GM19351 (cell line): ENCODE measurements around the gene ATP6V0E2.
A peak's percentile ranks its signal among the peaks of the same experiment; 100 is the strongest.

Experiments used
- ATAC-seq: cut with Tn5 transposase; IDR thresholded peaks from one replicate; pipeline ENCODE4 v1.9.1; 2021; ENCODE audit warnings: mild to moderate bottlenecking, moderate library complexity; ENCODE audit not compliant: unreplicated experiment

Gene ATP6V0E2

DNA sequence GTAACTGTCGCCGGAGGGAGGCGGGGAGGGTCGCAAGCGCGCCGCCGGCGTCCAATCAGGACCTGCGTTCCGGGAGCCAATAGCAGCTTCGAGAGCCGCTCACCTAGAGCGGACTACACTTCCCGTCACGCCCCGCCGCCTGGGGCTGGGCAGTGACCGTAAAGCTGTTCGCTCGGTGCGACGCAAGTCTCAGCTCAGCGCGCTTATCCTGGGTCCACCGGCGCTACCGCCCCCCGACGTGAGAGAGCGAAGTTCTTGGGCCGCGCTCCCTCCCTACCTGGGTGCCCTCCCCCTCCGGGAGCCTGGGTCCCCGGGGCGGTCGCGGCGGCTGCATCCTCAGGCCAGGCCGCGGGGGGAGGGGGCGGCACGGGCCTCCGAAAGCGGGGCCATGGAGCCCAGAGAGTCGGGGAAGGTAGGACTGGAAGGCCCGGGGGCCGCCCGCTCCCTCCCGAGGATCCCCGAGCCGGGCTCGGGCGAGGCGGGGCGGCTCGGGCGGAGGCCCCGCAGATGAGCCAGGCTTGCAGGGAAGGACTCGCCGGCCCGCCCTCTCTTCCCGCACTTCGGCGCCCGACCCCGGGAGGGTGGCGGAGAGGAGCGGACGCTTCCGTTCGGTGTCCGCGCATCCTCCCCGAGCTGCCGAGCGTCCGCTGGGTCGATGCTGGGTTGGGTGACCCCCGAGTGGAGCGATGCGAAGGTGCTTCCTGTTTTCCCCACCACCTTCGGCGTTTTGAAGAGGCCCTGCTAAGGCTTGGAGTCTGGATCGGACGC lies 35.4 kb upstream of the ATP6V0E2 start, which contains the start of gene ZNF862:
ZNF862 (plus strand) TSS at position 152 of the 768 bp plus-strand sequence; CDS start at position 389, 237 bp downstream.
- ATAC-seq = peak; percentile 97

DNA sequence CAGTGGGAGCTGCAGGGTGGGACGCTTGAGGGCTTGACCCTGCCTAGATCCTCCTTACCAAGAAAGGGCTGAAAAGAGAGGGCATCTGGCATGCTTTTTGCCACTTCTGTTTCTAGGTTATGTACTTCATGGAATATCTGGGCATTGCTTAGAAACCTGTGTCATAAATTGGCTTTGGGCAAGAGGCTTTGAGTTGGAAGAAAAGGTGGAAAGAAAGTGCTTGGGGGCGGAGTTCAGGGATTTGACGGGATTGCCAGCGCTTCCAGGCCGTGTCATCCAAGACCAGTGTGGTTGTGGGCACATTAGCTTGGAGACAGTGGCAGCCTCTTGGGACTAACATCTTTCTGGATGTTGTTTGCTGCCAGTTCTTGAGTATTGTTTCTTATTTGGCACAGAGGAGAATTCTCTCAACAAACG lies 34.8 kb upstream of the ATP6V0E2 start:
- ATAC-seq = no peak

- ATAC-seq = no peak
These were observed 33.8 kb upstream of the ATP6V0E2 start for GRCh38 chr7:149839933-149840332.

DNA sequence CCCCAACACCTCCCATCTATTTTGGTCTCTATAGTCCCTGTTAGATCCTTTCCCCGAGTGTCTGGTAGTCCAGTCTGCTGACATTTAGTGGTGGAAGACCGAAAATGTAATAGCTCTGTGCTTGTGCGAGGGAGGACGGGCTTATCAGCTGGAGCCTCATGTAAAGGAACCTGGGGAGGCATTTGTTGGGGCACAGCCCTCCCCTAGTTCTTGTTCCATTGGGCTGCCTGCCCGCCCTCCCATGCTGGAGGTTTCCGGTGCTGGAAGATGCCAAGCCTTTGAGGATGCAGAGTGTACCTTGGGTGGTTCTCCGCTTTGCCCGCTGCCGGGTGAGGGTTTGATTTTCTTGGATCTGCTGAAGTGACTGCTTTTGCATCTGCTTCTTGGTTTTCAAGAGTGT lies 30.2 kb upstream of the ATP6V0E2 start:
- no peak for ATAC-seq

DNA sequence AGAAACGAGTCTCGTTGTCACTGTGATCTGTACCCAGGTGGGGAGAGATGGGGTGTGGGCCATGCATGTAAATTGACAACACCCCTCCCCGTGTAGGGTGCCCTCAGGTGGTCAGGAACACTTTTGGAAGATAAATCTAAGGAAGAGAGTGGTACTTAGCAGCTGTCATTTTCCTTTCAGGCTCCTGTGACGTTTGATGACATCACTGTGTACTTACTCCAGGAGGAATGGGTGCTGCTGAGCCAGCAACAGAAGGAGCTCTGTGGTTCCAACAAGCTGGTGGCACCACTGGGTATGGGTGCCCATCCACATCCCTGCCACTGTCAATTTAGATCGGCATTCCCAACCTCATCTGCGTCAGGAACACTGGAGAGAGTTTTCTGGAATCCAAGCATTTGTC lies 29.3 kb upstream of the ATP6V0E2 start:
- no peak for ATAC-seq

- ATAC-seq = no peak
These were observed 28.4 kb upstream of the ATP6V0E2 start for GRCh38 chr7:149845257-149845980.

DNA sequence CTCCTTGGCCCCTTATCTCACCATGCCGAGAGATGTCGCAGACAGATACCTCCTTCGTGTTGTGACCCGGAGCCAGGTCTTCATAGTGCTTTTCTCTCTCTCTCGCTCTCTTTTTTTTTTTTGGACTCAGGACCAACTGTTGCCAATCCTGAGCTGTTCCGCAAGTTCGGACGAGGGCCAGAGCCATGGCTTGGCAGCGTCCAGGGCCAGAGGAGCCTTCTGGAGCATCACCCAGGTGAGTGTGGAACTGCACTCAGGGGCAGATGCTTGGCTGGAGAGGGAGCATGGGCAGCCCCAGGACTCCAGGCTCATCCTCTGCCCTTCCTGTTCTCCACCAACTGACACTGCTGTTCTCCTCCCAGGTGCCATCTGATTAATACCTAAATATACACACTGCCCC lies 27.7 kb upstream of the ATP6V0E2 start:
- no peak for ATAC-seq

DNA sequence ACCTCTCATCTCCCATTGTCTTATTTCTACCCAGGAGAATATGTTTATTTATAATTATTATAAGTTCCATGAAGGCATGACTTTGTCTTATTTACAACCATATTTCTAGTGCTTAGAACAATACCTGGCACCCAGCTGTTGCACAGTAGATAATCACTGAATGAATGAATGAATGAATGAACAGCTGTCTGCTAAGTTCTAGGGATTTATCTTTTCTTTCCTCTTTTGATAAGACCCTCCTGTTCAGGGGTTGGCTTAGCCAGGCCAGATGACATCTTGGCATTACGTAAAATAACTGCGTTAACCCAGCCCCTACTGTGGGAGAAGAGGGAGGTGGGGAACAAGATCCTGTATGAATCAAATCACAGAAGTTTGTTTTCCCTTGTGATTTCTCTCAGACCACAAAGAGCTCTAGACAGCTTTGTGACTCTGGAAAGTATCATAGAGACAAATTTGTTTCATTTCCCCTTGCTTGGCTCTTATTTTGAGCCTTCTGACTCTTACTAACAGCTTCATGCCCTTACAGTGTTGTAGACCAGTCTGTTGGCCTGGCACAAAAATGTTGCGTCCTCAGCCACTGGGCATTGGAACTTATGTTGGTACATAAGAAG lies 27.2 kb upstream of the ATP6V0E2 start:
- peak; percentile 84 for ATAC-seq

GRCh38 chr7:149849174-149849573 lies 24.6 kb upstream of the ATP6V0E2 start:
- ATAC-seq = no peak

DNA sequence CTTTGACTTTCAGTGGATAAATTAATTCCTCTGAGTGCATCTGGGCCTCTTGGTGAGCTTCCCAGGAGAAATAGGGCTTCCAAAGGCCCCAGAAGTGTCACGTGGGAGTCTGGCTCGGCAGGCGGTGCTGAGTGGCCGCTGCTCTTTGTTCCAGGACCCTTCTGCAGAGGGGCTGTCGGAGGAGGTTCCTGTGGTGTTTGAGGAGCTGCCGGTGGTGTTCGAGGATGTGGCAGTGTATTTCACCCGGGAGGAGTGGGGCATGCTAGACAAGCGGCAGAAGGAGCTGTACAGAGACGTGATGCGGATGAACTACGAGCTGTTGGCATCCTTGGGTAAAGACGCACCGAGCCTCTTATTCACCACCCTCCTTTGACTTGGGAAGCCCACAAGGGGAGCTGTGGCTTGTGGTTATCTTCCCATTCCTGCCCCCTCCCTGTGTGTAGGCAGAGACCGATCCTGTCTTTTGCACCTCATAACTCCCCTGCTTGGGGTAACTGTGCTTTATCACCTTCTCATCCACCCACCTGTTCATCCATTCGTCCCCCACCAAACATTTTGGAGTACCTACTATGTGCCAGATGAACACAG lies 23.7 kb upstream of the ATP6V0E2 start:
- ATAC-seq = no peak

DNA sequence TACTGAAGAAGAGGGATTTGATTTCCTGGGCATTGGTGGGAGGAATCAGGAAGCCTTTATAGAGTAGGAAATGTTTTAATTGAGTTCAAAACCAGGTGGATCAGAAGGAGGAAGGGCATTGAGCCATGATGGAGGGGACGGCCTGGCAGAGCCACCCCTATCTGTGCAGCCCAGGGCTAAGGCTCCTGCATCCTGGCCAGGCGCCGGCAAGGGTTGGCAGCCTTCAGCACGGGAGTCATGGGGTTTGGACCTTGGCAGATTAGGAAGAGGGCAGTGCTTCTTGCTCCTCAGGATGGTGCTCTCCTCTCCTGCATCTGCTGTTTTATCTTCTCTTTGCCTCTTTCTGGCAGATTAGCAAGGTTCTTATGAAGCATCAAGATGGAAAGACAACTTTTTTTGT lies 23.1 kb upstream of the ATP6V0E2 start:
- ATAC-seq = no peak

GRCh38 chr7:149851449-149851848 lies 22.3 kb upstream of the ATP6V0E2 start:
- ATAC-seq = no peak

- ATAC-seq = no peak
These were observed 20.6 kb upstream of the ATP6V0E2 start for GRCh38 chr7:149853157-149853556.

DNA sequence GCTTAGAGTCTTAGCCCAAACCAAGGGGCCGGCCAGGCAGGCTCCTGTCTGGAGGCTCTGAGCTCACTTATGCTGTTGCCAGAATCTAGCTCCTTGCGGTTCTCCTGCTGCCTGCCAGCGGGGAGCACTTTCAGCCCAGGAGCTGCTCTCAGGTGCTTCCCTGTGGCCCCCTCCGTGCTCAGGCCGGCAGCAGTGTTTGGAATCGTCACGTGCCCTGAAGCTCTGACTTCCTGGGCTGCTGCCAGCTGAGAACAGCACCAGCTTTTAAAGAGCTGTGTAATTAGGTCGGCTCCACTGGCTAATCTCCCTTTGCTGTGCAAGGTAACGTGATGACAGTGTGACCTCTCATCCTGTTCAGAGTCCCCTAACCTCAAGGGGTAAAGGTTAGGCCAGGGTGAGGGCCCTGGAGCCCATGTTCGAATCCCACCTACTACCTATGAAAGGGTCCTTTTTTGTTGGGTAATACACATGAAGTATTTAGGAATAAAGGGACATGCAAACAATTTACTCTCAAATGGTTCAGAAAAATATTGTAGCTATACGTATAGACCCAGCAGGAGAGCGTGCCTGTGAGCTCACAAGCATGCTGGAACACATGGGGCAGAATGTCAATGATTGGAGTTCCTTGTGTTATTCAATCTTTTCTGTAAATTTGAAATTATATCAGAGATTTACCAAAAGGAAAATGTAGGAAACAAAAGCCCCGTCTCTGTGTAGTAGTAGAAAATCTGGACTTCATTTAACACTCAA lies 19.0 kb upstream of the ATP6V0E2 start:
- ATAC-seq = no peak

DNA sequence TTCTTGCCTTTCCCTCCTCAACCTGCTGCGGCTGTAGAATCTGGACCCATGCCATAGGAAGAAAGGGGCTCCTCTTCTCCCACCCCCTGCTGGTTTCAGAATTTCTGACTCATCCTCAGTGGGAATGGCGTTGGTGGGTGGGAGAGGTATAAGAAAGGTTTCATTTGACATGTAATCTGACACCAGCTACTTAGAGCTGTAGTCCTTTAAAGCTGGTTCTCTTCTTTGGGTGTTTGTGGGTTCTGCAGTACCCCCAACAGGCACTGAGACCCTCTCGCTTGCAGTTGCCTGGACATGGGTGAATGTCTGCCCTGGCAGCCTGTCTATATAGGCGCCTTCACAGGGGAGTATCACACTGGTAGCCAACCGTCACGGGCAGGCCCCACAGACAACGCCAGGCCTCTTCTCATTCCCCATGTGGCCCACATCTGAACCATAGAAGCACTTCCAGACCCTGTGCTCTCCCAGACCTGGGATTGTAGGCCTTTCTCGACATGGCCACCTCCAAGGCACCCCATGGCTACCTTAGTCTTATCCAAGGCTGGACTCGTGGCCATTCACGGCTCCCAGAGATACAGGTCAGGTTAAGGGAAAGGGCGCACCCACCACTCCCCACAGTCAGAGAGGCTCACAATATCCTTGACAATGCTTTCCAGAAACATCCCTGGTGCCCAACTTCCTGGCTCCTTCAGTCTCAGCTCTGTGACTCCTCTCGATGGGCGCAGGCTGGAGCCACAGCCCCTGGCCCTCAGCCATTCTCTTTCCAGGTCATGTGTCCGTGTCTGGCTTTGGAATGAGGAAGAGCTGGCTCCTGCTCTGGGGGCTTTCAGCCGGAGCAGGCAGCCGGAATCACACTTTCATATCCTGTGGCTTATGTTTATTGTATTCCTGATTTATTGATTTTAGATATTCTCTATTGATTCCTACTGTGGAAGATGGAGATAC lies 18.1 kb upstream of the ATP6V0E2 start:
- no peak for ATAC-seq

- ATAC-seq = no peak
These were observed 17.2 kb upstream of the ATP6V0E2 start for GRCh38 chr7:149856583-149856982.

GRCh38 chr7:149859369-149859768 lies 14.4 kb upstream of the ATP6V0E2 start:
- ATAC-seq = no peak

- ATAC-seq = no peak
These were observed 13.9 kb upstream of the ATP6V0E2 start for GRCh38 chr7:149859876-149860275.

- ATAC-seq = no peak
These were observed 12.7 kb upstream of the ATP6V0E2 start for GRCh38 chr7:149860821-149861727.
